HepG2 (cell line): Measurements from ENCODE around the gene EXPH5. TPM values are rescaled to one million over a fixed set of nuclear protein-coding genes. Genes with fewer than 3 reads are reported as not detected.

Experiments
- ATAC-seq: fragments of 200-7000 bp; cut with Tn5 transposase; 3 replicates; pipeline ENCODE4 v1.9.1; 2020; ENCODE audit warnings: mild to moderate bottlenecking, moderate library complexity
- BruUV-seq: library from RNA; stranded (reverse); fragments of 400-500 nt; replicated peaks from 2 replicates; lab custom pipeline; 2021; lab: Mats Ljungman, UMichigan
- CTCF ChIA-PET: fragments of 300-600 bp; formaldehyde crosslinking; extraction: SDS; loops from one replicate; lab custom pipeline; 2021; ENCODE audit warnings: low total read pairs, inconsistent platforms, low intra/inter-chr PET ratio; lab: Yijun Ruan, JAX
- POLR2A ChIA-PET: fragments of 350-600 bp; sonication (Branson Sonifier 250); formaldehyde crosslinking; loops from one replicate; lab custom pipeline; 2020; ENCODE audit warnings: antibody characterized with exemption, inconsistent platforms; lab: Yijun Ruan, JAX
- DNase-seq: peaks from one replicate; pipeline ENCODE4 v3.0.0-alpha.2; 2015; ENCODE audit warnings: low spot score
- FAIRE-seq: peaks from 3 replicates; lab custom pipeline; 2011; peaks lifted over from hg19 to GRCh38; lab: Jason Lieb, UNC
- H2AFZ ChIP-seq: one replicate; pipeline ENCODE4 v1.6.1; 2011; ENCODE audit warnings: low read length, inconsistent platforms
- H3K27ac ChIP-seq: fragments of 300-600 bp; 3 replicates; pipeline ENCODE4 v1.8.0; 2011; ENCODE audit warnings: mixed run types, mild to moderate bottlenecking, mixed read lengths, low read length, inconsistent platforms; ENCODE audit not compliant: insufficient read depth; ENCODE audit errors: extremely low read length
- H3K27me3 ChIP-seq, 2 experiments: fragments of 200-600 bp in 1 of 2; 2 replicates in 1 of 2; 3 replicates in 1 of 2; pipeline versions ENCODE4 v1.6.0 to v1.8.0; 2011; ENCODE audit warnings: low read length in 2 of 2, mild to moderate bottlenecking in 2 of 2, moderate library complexity in 2 of 2, inconsistent platforms in 1 of 2; ENCODE audit not compliant: insufficient read depth in 2 of 2, control insufficient read depth in 1 of 2
- H3K36me3 ChIP-seq, 2 experiments: fragments of 200-600 bp in 1 of 2; replicated peaks in 1 of 2; 2 replicates in 1 of 2; 3 replicates in 1 of 2; pipeline versions ENCODE4 v1.5.1 to v1.8.0; 2011; ENCODE audit warnings: low read length in 2 of 2, inconsistent platforms in 1 of 2; ENCODE audit not compliant: insufficient read depth in 2 of 2, control insufficient read depth in 1 of 2
- H3K4me1 ChIP-seq: 2 replicates; pipeline ENCODE4 v1.5.1; 2012; ENCODE audit warnings: low read length, inconsistent platforms; ENCODE audit not compliant: insufficient read depth
- H3K4me2 ChIP-seq: 2 replicates; pipeline ENCODE4 v1.6.0; 2011; ENCODE audit warnings: low read depth, low read length, inconsistent platforms
- H3K4me3 ChIP-seq, 3 experiments: fragments of 200-600 bp in 1 of 3; sonication (generic), shearing (Covaris generic) in 1 of 3; replicated peaks in 1 of 3; 2 replicates each; pipeline ENCODE4 v1.5.1; 2011 to 2016; ENCODE audit warnings: low read length in 3 of 3, inconsistent platforms in 2 of 3, low read depth in 2 of 3, mild to moderate bottlenecking in 2 of 3, control low read depth in 1 of 3, mixed read lengths in 1 of 3; ENCODE audit not compliant: insufficient read depth in 1 of 3
- H3K79me2 ChIP-seq: one replicate; pipeline ENCODE4 v1.6.1; 2011; ENCODE audit warnings: low read length, inconsistent platforms; ENCODE audit not compliant: insufficient read depth
- H3K9ac ChIP-seq: 2 replicates; pipeline ENCODE4 v1.6.0; 2011; ENCODE audit warnings: mild to moderate bottlenecking, low read depth, low read length, inconsistent platforms; ENCODE audit not compliant: insufficient read depth
- H3K9me3 ChIP-seq: 2 replicates; pipeline ENCODE4 v1.5.1; 2012; ENCODE audit warnings: mild to moderate bottlenecking, low read length
- H4K20me1 ChIP-seq: 2 replicates; pipeline ENCODE4 v1.6.0; 2011; ENCODE audit warnings: inconsistent platforms, mild to moderate bottlenecking, low read length, moderate library complexity; ENCODE audit not compliant: insufficient read depth
- AKAP8 ChIP-seq: sonication (generic); formaldehyde crosslinking; IDR thresholded peaks from 2 replicates; pipeline ENCODE4 v1.5.1; 2020; ENCODE audit warnings: mild to moderate bottlenecking, missing genetic modification reagents
- ATF1 ChIP-seq: IDR thresholded peaks from 2 replicates; pipeline ENCODE4 v1.6.1; 2016; ENCODE audit warnings: mild to moderate bottlenecking, control low read depth
- CEBPG ChIP-seq: IDR thresholded peaks from 2 replicates; pipeline ENCODE4 v1.6.1; 2016
- CSRNP1 ChIP-seq: sonication (generic); formaldehyde crosslinking; IDR thresholded peaks from 2 replicates; pipeline ENCODE4 v1.8.1; 2023; ENCODE audit warnings: mild to moderate bottlenecking, missing genetic modification reagents
- NFE2 ChIP-seq: sonication (generic); formaldehyde crosslinking; IDR thresholded peaks from 2 replicates; pipeline ENCODE4 v1.4.0; 2020; ENCODE audit warnings: missing genetic modification reagents
- SMAD1 ChIP-seq: sonication (generic); formaldehyde crosslinking; IDR thresholded peaks from 2 replicates; pipeline ENCODE4 v1.4.0; 2020; ENCODE audit warnings: missing genetic modification reagents, low read depth, mild to moderate bottlenecking, borderline replicate concordance
- ZBTB10 ChIP-seq: sonication (generic); formaldehyde crosslinking; IDR thresholded peaks from 2 replicates; pipeline ENCODE4 v1.4.0; 2020; ENCODE audit warnings: missing genetic modification reagents, borderline replicate concordance
- ZBTB46 ChIP-seq: sonication (generic); formaldehyde crosslinking; IDR thresholded peaks from 2 replicates; pipeline ENCODE4 v1.4.0; 2020; ENCODE audit warnings: mild to moderate bottlenecking, missing genetic modification reagents, borderline replicate concordance
- WGBS: methylation state at CpG from one replicate; pipeline ENCODE4 v1.1.6; 2017; ENCODE audit warnings: low lambda C conversion rate; 5-methylcytosine and 5-hydroxymethylcytosine counted together
- in situ Hi-C: cut with HindIII; loops from 2 replicates; pipeline ENCODE4 v1.10.0; 2017; ENCODE audit warnings: low pct_unique_long_range_greater_than_20kb; ENCODE audit not compliant: extremely low pct_ligation_motif_present
- intact Hi-C: fragments of 100-400 bp; cut with micrococcal nuclease; formaldehyde crosslinking; loops from one replicate; pipeline ENCODE4 v1.10.0; 2022; ENCODE audit not compliant: unreplicated experiment
- polyA plus RNA-seq, 8 experiments: library from polyadenylated mRNA; depleted of rRNA in 3 of 8; stranded (reverse) in 7 of 8; unstranded in 1 of 8; fragments of >200 nt; fragmentation: Illumina TruSeq in 4 of 8; extraction: Trizol in 4 of 8; gene quantifications; 2 replicates each; pipeline versions ENCODE4 v1.2.1 to v1.2.3, GENCODE V29; 2011 to 2016; ENCODE audit warnings: low read depth in 4 of 8, missing spikeins in 1 of 8, mixed read lengths in 1 of 8; ENCODE audit not compliant: insufficient read depth in 1 of 8
- total RNA-seq, 5 experiments: library from RNA; depleted of rRNA; stranded (reverse); fragments of >200 nt; fragmentation: Illumina TruSeq; extraction: Trizol; gene quantifications; 2 replicates each; pipeline ENCODE4 v1.2.3, GENCODE V29; 2016; ENCODE audit warnings: low read depth in 1 of 5

EXPH5 gene
- total and polyA plus RNA-seq, 2 of the 13 experiments (the other 11 are each of a cell fraction or from before 2014, with no cell fraction given): under 0.01 to 0.02 TPM

- Histone ChIP-seq H4K20me1 (no peaks in the 10 kb centered on the region), H2AFZ (no peak overlapping the region), H3K27ac (no peak overlapping the region), H3K4me3 (no peak overlapping the region), H3K9me3 (no peaks in the 10 kb centered on the region), H3K79me2 (no peaks in the 10 kb centered on the region), H3K9ac (no peak overlapping the region), H3K4me2 (no peak overlapping the region), H3K4me1 (no peaks in the 10 kb centered on the region), H3K36me3 (no peaks in the 10 kb centered on the region), H3K27me3 (no peaks in the 10 kb centered on the region)
- no peak for DNase-seq
- ChIA-PET POLR2A (no interaction called here), CTCF (no interaction called here)
- intact Hi-C loops (no loop called here), in situ Hi-C loops (no loop called here)
- no peak for TF ChIP-seq ZBTB46 (CRISPR knock-in tag)
- no peak for TF ChIP-seq AKAP8 (CRISPR knock-in tag)
- no peak for TF ChIP-seq SMAD1 (CRISPR knock-in tag)
- no peak for TF ChIP-seq ZBTB10 (CRISPR knock-in tag)
- TF ChIP-seq CEBPG (CRISPR knock-in tag): no peak
- TF ChIP-seq CSRNP1: no peak
- no peak for TF ChIP-seq NFE2 (CRISPR knock-in tag)
- TF ChIP-seq ATF1 (CRISPR knock-in tag): no peak
- FAIRE-seq: no peak
- no peak for ATAC-seq
- 0% methylated on average over 2 of the region's 2 CpGs for WGBS
- no TSS peak for BruUV-seq
These were observed 33.7 kb downstream of the EXPH5 start for GRCh38 chr11:108559904-108560303.
